GM23338 (cell line): ENCODE data around the gene DENND5B. TPM values are rescaled to one million over a fixed set of nuclear protein-coding genes. Genes with fewer than 3 reads are reported as not detected.

Source experiments
- ATAC-seq: fragments of 200-7000 bp; cut with Tn5 transposase; 3 replicates; pipeline ENCODE4 v1.9.1; 2020
- DNase-seq: peaks from one replicate; pipeline ENCODE4 v3.0.0-alpha.2; 2015; ENCODE audit warnings: low spot score
- H2AFZ ChIP-seq: fragments of 200-600 bp; sonication (generic); 2 replicates; pipeline ENCODE4 v1.8.0; 2016; ENCODE audit warnings: antibody characterized with exemption, mild to moderate bottlenecking, moderate library complexity
- H3F3A ChIP-seq: fragments of 200-600 bp; sonication (generic); replicated peaks from 2 replicates; pipeline ENCODE4 v1.8.0; 2017; ENCODE audit warnings: antibody characterized with exemption, mixed run types, low read depth
- H3K27ac ChIP-seq: fragments of 200-600 bp; sonication (generic); 2 replicates; pipeline ENCODE4 v1.6.1; 2016; ENCODE audit warnings: low read depth
- H3K27me3 ChIP-seq: fragments of 200-600 bp; sonication (generic); 2 replicates; pipeline ENCODE4 v1.8.0; 2016; ENCODE audit warnings: mild to moderate bottlenecking, mixed run types, moderate library complexity; ENCODE audit not compliant: insufficient read depth
- H3K36me3 ChIP-seq: fragments of 200-600 bp; sonication (generic); 2 replicates; pipeline ENCODE4 v1.8.0; 2016; ENCODE audit warnings: mild to moderate bottlenecking; ENCODE audit not compliant: insufficient read depth
- H3K4me1 ChIP-seq: fragments of 200-600 bp; sonication (generic); 2 replicates; pipeline ENCODE4 v1.8.0; 2016; ENCODE audit warnings: mild to moderate bottlenecking, moderate library complexity; ENCODE audit not compliant: insufficient read depth
- H3K4me2 ChIP-seq: fragments of 200-600 bp; sonication (generic); 2 replicates; pipeline ENCODE4 v1.7.1; 2017; ENCODE audit warnings: mixed run types
- H3K4me3 ChIP-seq: fragments of 200-600 bp; sonication (generic); 2 replicates; pipeline ENCODE4 v1.6.1; 2016; ENCODE audit warnings: mixed run types
- H3K79me2 ChIP-seq: fragments of 200-600 bp; sonication (generic); replicated peaks from 2 replicates; pipeline ENCODE4 v1.8.0; 2017; ENCODE audit warnings: mild to moderate bottlenecking; ENCODE audit not compliant: insufficient read depth
- H3K9me2 ChIP-seq: fragments of 200-600 bp; sonication (generic); 2 replicates; pipeline ENCODE4 v1.8.0; 2017; ENCODE audit not compliant: insufficient read depth
- H4K20me1 ChIP-seq: fragments of 200-600 bp; sonication (generic); replicated peaks from 2 replicates; pipeline ENCODE4 v1.8.0; 2017; ENCODE audit warnings: mild to moderate bottlenecking; ENCODE audit not compliant: insufficient read depth
- H3K27ac Mint-ChIP-seq: 2 replicates; pipeline ENCODE4 v1.8.0; 2020; ENCODE audit warnings: inconsistent platforms, mild to moderate bottlenecking, moderate library complexity, mixed read lengths
- H3K27me3 Mint-ChIP-seq: 3 replicates; pipeline ENCODE4 v1.8.0; 2022; ENCODE audit warnings: low read depth, mild to moderate bottlenecking, moderate library complexity, mixed read lengths, inconsistent platforms; ENCODE audit not compliant: insufficient read depth, poor library complexity
- H3K36me3 Mint-ChIP-seq: 3 replicates; pipeline ENCODE4 v1.8.0; 2021; ENCODE audit warnings: low read depth, mild to moderate bottlenecking, inconsistent platforms, moderate library complexity, mixed read lengths
- H3K4me1 Mint-ChIP-seq: 3 replicates; pipeline ENCODE4 v1.8.0; 2020; ENCODE audit warnings: mild to moderate bottlenecking, inconsistent platforms, mixed read lengths
- H3K4me3 Mint-ChIP-seq: 3 replicates; pipeline ENCODE4 v1.8.0; 2021; ENCODE audit warnings: moderate library complexity, mild to moderate bottlenecking, inconsistent platforms, mixed read lengths
- H3K9me3 Mint-ChIP-seq: 3 replicates; pipeline ENCODE4 v1.8.0; 2020; ENCODE audit warnings: moderate library complexity, mild to moderate bottlenecking, inconsistent platforms, mixed read lengths
- ETS1 ChIP-seq: IDR thresholded peaks from 2 replicates; pipeline ENCODE4 v1.6.1; 2016; ENCODE audit warnings: antibody characterized with exemption
- REST ChIP-seq: IDR thresholded peaks from one replicate; pipeline ENCODE4 v1.6.1; 2018; ENCODE audit warnings: antibody characterized with exemption; ENCODE audit not compliant: unreplicated experiment
- ZNF114 ChIP-seq: fragments of 250-450 bp; sonication (Bioruptor Pico); IDR thresholded peaks from 2 replicates; pipeline ENCODE4 v1.5.0; 2020; ENCODE audit warnings: mild to moderate bottlenecking, moderate library complexity
- ZNF462 ChIP-seq: fragments of 250-450 bp; sonication (Bioruptor Pico); IDR thresholded peaks from 2 replicates; pipeline ENCODE4 v1.5.0; 2020; ENCODE audit warnings: mild to moderate bottlenecking, moderate library complexity
- polyA plus RNA-seq: library from polyadenylated mRNA; unstranded; fragments of >200 nt; fragmentation: Nextera tagmentation; extraction: Ambion mirVana; gene quantifications from 2 replicates; pipeline ENCODE4 v1.2.1, GENCODE V29; 2016
- total RNA-seq: library from RNA; depleted of rRNA; stranded (reverse); fragments of >200 nt; shearing (Covaris generic); gene quantifications from 2 replicates; pipeline ENCODE4 v1.2.3, GENCODE V29; 2014

Gene DENND5B
- total and polyA plus RNA-seq, 2 experiments from 2014 or later: 6.5 to 17.2 TPM

- H3K36me3 ChIP-seq: no peaks in the 10 kb centered on the region
- no peaks in the 10 kb centered on the region for H3K27me3 ChIP-seq
- H3K4me2 ChIP-seq: no peak overlapping the region
- Mint-ChIP-seq H3K27ac (no peak overlapping the region), H3K36me3 (no peaks in the 10 kb centered on the region), H3K27me3 (peaks cover 3% of the 10 kb centered on the region), H3K9me3 (no peaks in the 10 kb centered on the region), H3K4me1 (no peaks in the 10 kb centered on the region), H3K4me3 (no peak overlapping the region)
- H4K20me1 ChIP-seq: no peaks in the 10 kb centered on the region
- DNase-seq: no peak
- no peaks in the 10 kb centered on the region for H3K9me2 ChIP-seq
- no peaks in the 10 kb centered on the region for H3K79me2 ChIP-seq
- no peaks in the 10 kb centered on the region for H3K4me1 ChIP-seq
- no peak overlapping the region for H2AFZ ChIP-seq
- H3K4me3 ChIP-seq: no peak overlapping the region
- no peak overlapping the region for H3K27ac ChIP-seq
- TF ChIP-seq ZNF462 (no peak), REST (no peak), ZNF114 (CRISPR knock-in tag) (no peak), ETS1 (no peak)
- H3F3A ChIP-seq: no peaks in the 10 kb centered on the region
- ATAC-seq: no peak
Measured at GRCh38 chr12:31622038-31622437, 31.1 kb upstream of the DENND5B start.
